HG03064 (cell line): ENCODE data around the gene LRFN3.
"Not testable (repeated sequence)": the region's sequence is repeated elsewhere in the genome, so short reads cannot be mapped to it uniquely, and the experiment has no call there.

Experiments used
- ATAC-seq: cut with Tn5 transposase; IDR thresholded peaks from one replicate; pipeline ENCODE4 v1.9.1; 2021; ENCODE audit warnings: low read depth; ENCODE audit not compliant: unreplicated experiment

LRFN3 gene

GRCh38 chr19:35963514-35963913 lies 27.3 kb downstream of the LRFN3 start:
- no peak for ATAC-seq

- no peak for ATAC-seq
These were observed 30.6 kb downstream of the LRFN3 start for GRCh38 chr19:35966771-35967170.

GRCh38 chr19:35973487-35973886 lies 37.3 kb downstream of the LRFN3 start:
- no peak for ATAC-seq

GRCh38 chr19:35975608-35976214 lies 39.5 kb downstream of the LRFN3 start:
- ATAC-seq: no peak

GRCh38 chr19:35977446-35978222 lies 41.5 kb downstream of the LRFN3 start:
- ATAC-seq: no peak

- no peak for ATAC-seq
These were observed 42.1 kb downstream of the LRFN3 start for GRCh38 chr19:35978271-35978670.

- ATAC-seq: no peak
These were observed 42.7 kb downstream of the LRFN3 start for GRCh38 chr19:35978832-35979365.

- ATAC-seq: not testable (repeated sequence)
These were observed 44.8 kb downstream of the LRFN3 start for GRCh38 chr19:35980997-35981396.

GRCh38 chr19:35983177-35983576 lies 47.0 kb downstream of the LRFN3 start:
- ATAC-seq: no peak

GRCh38 chr19:35986111-35986510 lies 49.9 kb downstream of the LRFN3 start:
- no peak for ATAC-seq

GRCh38 chr19:35986664-35987570 lies 50.7 kb downstream of the LRFN3 start:
- ATAC-seq: no peak

GRCh38 chr19:35987571-35987896 lies 51.4 kb downstream of the LRFN3 start:
- no peak for ATAC-seq

- no peak for ATAC-seq
These were observed 52.6 kb downstream of the LRFN3 start for GRCh38 chr19:35988824-35989223.

- no peak for ATAC-seq
These were observed 54.0 kb downstream of the LRFN3 start for GRCh38 chr19:35990156-35990555.

- ATAC-seq: no peak
These were observed 54.9 kb downstream of the LRFN3 start for GRCh38 chr19:35990771-35991730.

GRCh38 chr19:35991731-35992450 lies 55.7 kb downstream of the LRFN3 start:
- ATAC-seq: no peak

GRCh38 chr19:35992907-35993765 lies 57.0 kb downstream of the LRFN3 start:
- no peak for ATAC-seq

- ATAC-seq: no peak
These were observed 57.9 kb downstream of the LRFN3 start for GRCh38 chr19:35993923-35994598.
